NCI-H2227 treated with DMSO at 0.1 percent for 48 hours (cell line): Measurements from ENCODE around the gene TNPO2.
A peak's percentile ranks its signal among the peaks of the same experiment; 100 is the strongest.

Source experiments
- DNase-seq: peaks from one replicate; lab custom pipeline; 2025; lab: John Stamatoyannopoulos, UW

Gene TNPO2

DNA sequence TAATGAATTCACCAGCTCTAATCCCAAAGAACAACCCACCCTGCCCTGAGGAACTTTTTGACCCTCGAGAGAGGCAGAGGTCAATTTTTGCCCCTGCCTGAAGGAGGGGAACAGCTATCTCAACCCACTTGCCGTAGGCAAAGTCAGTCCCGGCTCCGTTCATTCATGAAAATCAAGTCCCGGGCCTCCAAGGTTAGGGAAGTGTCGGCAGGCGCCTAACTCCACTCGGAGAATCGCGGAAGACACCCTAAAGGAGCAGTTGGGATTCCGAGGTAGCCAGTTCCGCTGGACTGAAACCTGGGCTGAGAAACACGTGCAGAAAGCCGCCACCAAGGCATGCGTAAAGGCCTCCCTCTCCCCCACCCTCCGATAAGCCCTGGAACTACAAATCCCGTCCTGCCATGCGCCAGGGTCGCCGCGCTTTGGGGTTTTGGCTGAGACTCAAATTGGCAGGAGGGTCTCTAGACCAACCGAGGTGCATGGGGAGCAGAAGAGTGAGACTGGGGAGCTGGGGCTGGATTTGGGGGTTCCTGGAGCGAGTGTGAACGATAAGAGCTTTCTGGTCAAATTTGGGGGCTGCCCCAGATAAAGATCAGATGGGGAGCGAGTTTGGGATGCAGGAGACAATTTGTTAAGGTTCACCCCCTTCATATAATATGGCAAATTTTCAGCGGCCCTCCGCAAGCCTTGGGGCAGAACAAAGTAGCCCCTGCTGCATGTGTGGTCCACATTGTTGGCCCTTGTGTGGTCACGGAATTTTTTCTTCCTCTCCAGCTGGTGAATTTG, at the start of gene TNPO2:
TNPO2 (minus strand) TSS at position 292 of the 786 bp plus-strand sequence. CDS start 2,955 bp downstream, outside the sequence.
- peak; percentile 50 for DNase-seq

GRCh38 chr19:12772323-12772722, 48.6 kb upstream of the TNPO2 start:
- no peak for DNase-seq

GRCh38 chr19:12770922-12771321, 47.2 kb upstream of the TNPO2 start:
- DNase-seq: no peak

DNA sequence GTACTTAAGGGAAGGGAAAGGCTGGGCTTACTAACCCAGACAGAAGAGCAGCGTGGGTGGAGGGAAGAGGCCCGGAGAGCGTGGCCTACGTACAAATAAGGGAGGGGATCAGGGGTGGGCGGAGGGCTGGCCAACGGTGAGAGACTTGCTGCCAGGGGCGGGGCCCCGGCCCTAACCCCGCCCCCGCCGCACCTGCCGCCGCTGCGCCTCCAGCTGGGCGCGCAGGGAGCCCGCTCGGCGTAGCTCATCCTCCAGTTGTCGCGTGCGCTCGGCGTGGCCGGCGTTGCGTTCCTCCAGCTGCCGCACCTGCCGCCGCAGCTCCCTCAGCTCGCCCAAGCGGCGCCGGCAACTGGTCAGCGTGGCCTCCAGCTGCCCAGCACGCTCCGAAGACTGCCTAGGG, 46.0 kb upstream of the TNPO2 start:
- no peak for DNase-seq

GRCh38 chr19:12767666-12768065, 43.9 kb upstream of the TNPO2 start:
- no peak for DNase-seq

GRCh38 chr19:12767150-12767549, 43.4 kb upstream of the TNPO2 start:
- DNase-seq: no peak

DNA sequence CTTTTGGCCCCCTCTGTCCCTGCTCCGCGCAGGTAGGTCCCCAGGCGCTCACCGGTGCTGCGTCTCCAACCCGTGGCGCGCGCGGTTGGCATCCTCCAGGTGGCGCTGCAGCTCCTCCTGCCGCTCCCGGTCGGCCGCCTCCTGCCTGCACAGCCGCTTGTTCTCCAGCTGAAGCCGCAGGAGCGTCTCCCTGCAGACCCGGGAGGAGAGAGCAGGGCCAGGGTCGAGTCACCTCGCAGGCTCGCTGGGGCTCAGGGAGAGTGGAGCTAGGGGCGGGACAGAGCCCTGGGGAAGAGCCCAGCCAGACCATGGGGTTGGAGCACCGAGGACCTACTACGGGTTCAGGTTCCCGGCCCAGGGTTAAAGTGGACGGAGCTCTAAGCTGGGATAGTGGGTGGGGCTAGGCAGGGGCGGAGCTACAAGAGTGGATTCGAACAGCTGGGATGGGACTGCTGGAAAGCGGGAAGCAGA, 42.4 kb upstream of the TNPO2 start:
- DNase-seq: no peak

- DNase-seq: no peak
Measured at GRCh38 chr19:12764698-12765097, 41.0 kb upstream of the TNPO2 start.

GRCh38 chr19:12763100-12763499, 39.4 kb upstream of the TNPO2 start:
- no peak for DNase-seq

DNA sequence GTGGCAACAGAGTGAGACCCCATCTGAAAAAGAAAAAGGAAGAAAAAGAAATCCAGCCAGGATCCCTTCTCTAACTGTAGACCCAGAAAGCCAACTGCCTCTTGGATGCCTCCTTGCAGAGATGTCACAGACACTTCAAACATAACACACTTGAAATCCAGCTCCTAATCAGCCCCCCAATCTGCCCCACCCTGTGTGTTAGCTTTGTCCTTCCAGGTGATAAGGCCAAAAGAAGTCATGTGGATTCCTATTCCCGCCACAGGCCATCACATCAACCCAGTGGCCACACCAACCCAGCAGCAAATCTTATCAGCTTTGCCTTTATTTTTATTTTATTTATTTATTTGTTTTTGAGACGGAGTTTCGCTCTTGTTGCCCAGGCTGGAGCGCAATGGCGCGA, 36.0 kb upstream of the TNPO2 start:
- no peak for DNase-seq

DNA sequence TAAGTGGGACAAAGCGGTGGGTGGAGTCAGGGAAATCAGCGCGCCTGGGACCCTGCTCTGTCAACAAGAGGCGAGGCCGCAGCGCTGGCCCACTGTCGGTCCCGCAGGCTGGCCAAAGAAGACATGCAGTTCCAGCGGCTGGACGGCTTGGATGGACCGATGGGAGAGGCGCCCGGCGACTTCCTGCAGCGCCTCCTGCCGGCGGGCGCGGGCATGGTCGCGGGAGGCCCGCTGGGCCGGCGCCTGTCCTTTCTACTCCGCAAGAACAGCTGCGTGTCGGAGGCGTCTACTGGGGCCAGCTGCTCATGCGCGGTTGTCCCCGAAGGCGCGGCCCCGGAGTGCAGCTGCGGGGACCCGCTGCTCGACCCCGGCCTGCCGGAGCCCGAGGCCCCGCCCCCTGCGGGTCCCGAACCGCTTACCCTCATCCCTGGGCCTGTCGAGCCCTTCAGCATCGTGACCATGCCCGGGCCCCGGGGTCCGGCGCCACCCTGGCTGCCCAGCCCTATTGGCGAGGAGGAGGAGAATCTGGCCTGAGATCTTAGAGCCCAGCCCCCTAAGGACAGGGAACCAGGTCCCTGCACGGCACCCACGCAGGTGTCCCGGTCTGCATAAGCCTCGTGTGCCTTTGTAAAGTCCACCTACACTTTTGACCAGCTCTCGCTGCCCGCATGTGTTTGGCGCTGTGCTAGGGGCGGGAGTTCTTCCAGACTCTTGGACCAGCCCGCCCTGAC, 34.0 kb upstream of the TNPO2 start:
- DNase-seq: peak; percentile 52

DNA sequence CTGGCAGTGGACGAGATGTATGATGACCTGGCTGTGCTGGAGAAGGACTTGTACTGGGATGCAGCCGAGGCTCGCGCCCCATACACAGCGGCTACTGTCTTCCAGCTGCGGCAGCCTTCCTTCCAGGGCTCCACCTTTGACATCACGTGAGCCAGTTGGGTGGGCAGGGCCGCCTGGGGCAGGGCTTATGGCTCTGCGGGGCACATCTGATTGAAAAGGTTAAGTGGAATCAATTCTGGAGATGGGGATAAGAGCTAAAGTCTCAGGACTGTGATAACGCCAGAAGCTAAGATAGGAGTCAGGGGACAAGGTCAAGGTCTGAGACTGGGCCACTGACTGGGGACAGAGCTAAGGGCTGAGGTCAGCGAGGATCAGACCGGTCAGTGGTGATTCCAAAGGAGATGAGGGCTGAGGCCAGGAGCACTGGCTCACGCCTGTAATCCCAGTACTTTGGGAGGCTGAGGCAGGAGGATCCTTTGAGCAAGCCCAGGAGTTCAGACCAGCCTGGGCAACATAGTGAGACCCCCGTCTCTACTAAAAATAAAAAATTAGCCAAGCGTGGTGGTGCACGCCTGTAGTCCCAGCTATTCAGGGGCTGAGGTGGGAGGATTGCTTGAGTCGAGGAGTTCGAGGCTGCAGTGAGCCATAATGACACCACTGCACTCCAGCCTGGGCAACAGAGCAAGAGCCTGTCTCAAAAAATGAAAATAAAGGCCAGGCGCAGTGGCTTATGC, 32.6 kb upstream of the TNPO2 start:
- no peak for DNase-seq

DNA sequence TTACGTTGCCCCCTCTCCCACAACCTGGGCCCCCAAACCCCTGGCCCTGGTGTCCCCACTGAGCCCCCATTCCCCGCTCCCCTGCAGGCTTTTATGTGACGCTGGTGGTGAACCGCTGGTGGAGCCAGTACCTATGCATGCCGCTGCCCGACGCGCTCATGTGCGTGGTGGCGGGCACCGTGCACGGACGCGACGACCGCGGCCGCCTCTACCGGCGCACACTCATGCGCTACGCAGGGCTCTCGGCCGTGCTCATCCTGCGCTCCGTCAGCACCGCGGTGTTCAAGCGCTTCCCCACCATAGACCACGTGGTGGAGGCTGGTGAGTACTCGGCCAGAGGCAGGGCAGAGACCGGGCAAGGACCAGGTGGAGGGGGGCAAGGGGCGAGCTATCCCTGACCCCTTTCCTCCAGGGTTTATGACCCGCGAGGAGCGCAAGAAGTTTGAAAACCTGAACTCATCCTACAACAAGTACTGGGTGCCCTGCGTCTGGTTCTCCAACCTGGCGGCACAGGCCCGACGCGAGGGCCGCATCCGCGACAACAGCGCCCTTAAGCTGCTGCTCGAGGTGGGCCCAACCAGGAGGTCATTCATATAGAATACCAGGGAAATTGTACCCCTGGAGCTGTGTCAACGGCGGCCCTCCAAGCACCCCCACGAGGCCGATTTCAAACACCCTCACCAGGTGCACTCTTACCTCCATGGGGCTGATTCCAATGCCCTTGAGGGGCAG, 30.9 kb upstream of the TNPO2 start:
- DNase-seq: no peak

GRCh38 chr19:12752056-12752781, 28.5 kb upstream of the TNPO2 start:
- DNase-seq: no peak

- no peak for DNase-seq
Measured at GRCh38 chr19:12751635-12752034, 27.9 kb upstream of the TNPO2 start, which contains the start of gene BEST2. Gene BEST2 (plus strand): TSS chr19:12751791. CDS start chr19:12752593, 802 bp downstream.

DNA sequence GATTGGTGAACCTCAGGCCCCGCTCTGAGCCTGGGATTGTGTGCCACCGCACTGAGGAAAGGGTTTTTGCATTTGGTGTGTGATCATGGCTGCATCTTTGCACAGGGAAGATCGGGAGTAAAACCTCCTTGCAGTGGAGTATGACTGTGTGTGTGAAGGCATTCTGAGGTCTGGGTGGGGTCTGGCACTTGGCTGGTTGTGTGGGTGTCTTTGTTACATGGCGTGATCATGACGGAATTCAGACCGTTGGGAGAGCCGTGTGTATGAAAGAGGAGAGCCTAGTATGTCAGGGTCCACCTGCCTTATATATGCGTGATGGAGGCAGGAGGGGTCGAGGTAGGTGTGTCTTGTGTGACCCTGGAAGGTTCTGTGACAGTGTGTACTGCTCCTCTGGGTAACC, 27.1 kb upstream of the TNPO2 start:
- DNase-seq: no peak

DNA sequence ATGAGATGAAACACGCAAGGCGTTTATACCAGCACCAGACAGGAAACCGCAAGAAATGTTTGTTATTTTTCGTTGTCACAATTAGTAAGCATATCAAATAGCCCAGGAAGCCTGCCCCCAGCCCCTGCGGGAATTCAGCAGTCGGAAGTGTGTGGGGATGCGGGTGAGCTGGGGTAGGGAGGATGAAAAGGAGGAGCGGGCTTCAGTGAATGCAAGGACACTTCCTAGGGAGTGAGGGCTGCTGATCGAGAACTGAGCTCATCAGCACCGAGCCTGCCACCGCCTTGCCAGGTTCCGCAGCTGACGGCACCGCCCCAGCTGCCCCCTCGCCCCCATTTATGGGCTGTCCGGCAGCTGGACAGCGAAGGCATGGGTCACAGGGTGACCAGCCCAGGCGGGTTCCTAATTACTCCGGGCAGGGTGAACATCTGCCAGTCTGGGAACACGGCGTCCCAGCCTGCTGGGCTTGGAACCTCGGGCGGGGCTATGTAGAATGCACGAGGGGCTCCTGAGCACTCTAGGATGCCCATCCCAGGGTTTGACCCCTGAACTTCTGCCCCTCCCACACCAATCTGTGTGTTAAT, 26.3 kb upstream of the TNPO2 start:
- DNase-seq: no peak

DNA sequence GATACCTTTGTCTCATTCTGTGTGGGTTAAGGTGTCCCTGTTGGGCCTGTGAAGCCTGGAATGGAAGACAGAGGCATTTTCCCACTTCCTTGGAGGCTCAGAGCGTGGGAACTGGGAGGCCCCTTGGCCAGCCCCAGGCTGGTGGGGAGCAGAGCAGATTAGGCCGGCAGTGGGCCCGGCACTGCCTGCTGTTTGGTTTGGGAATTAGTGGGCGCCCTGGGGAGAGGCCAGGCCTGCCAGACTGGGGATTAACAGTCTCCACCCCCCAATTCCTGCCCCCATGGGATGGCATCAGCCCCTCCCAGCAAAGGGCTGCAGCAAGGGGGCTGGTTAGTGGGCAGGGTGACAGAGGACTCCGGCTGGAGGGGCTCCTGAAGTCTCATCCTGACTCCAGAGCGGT, 24.8 kb upstream of the TNPO2 start:
- DNase-seq: no peak

DNA sequence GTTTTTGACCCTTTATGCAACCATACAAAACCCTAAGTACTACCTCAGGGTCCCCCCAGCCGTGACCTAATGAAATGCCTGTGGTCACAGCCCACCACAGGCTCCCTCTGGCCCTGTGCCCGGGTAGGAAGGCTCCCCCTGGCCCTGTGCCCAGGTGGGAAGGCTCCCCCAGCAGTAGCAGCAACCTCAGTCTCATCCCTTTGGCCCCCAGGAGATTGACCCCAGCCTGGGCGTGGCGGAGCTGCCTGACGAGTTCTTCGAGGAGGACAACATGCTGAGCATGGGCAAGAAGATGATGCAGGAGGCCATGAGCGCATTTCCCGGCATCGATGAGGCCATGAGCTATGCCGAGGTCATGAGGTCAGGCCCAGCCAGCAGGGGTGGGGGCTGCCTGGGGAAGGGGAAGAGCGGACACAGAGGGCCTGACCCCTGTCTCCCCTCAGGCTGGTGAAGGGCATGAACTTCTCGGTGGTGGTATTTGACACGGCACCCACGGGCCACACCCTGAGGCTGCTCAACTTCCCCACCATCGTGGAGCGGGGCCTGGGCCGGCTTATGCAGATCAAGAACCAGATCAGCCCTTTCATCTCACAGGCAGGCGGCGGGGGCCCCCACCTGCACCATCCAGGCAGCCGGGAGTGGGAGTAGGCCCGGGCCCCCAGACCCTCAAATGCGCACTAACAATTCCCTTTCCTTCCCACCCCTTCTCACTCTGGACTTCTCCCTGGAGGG, 21.6 kb upstream of the TNPO2 start:
- DNase-seq: no peak

GRCh38 chr19:12737835-12738351, 14.2 kb upstream of the TNPO2 start:
- DNase-seq: no peak
